Osteoblast (primary cell): Measurements from ENCODE around the gene NOS3. TPM values are rescaled to one million over a fixed set of nuclear protein-coding genes. Genes with fewer than 3 reads are reported as not detected.

Experiments used
- DNase-seq: peaks from one replicate; pipeline ENCODE4 v3.0.0; 2011; ENCODE audit warnings: low spot score, mixed read lengths; ENCODE audit not compliant: insufficient read length; ENCODE audit errors: missing footprints
- H2AFZ ChIP-seq: 2 replicates; pipeline ENCODE4 v1.6.0; 2011; ENCODE audit warnings: mild to moderate bottlenecking, low read length
- H3K27ac ChIP-seq: 2 replicates; pipeline ENCODE4 v1.5.1; 2011; ENCODE audit warnings: mild to moderate bottlenecking, low read depth, low read length, moderate library complexity
- H3K27me3 ChIP-seq: 2 replicates; pipeline ENCODE4 v1.6.0; 2012; ENCODE audit warnings: mild to moderate bottlenecking, control low read depth, inconsistent platforms, low read length, moderate library complexity; ENCODE audit not compliant: insufficient read depth
- H3K36me3 ChIP-seq: 2 replicates; pipeline ENCODE4 v1.5.1; 2011; ENCODE audit warnings: mild to moderate bottlenecking, low read length, control low read depth, moderate library complexity; ENCODE audit not compliant: insufficient read depth
- H3K4me1 ChIP-seq: 2 replicates; pipeline ENCODE4 v1.5.1; 2011; ENCODE audit warnings: mild to moderate bottlenecking, low read length, control low read depth, moderate library complexity; ENCODE audit not compliant: insufficient read depth
- H3K4me2 ChIP-seq: 2 replicates; pipeline ENCODE4 v1.6.0; 2011; ENCODE audit warnings: mild to moderate bottlenecking, low read length; ENCODE audit not compliant: insufficient read depth
- H3K4me3 ChIP-seq: fragments of 200-600 bp; sonication (generic); 3 replicates; pipeline ENCODE4 v1.5.1; 2012; ENCODE audit warnings: mild to moderate bottlenecking, low read length, inconsistent platforms; ENCODE audit not compliant: insufficient read depth
- H3K79me2 ChIP-seq: 2 replicates; pipeline ENCODE4 v1.6.0; 2012; ENCODE audit warnings: mild to moderate bottlenecking, low read length, control low read depth, inconsistent platforms; ENCODE audit not compliant: insufficient read depth
- H3K9me3 ChIP-seq: 2 replicates; pipeline ENCODE4 v1.5.1; 2011; ENCODE audit warnings: low read depth, low read length, control low read depth
- H4K20me1 ChIP-seq: 2 replicates; pipeline ENCODE4 v1.6.0; 2012; ENCODE audit warnings: mild to moderate bottlenecking, low read length, control low read depth; ENCODE audit not compliant: insufficient read depth
- CTCF ChIP-seq: IDR thresholded peaks from 2 replicates; pipeline ENCODE4 v1.5.1; 2011; ENCODE audit warnings: mild to moderate bottlenecking, low read depth, low read length, moderate library complexity; ENCODE audit errors: extremely low read depth
- total RNA-seq: library from RNA; depleted of rRNA; stranded (reverse); fragments of >200 nt; gene quantifications from 2 replicates; pipeline ENCODE4 v1.2.3, GENCODE V29; 2012

NOS3 gene
- total RNA-seq, 1 donor = not detected

GRCh38 chr7:150950496-150951180 lies 40.2 kb upstream of the NOS3 start:
- no peak overlapping the region for H2AFZ ChIP-seq
- no peaks in the 10 kb centered on the region for H3K4me1 ChIP-seq
- no peak for TF ChIP-seq CTCF
- peaks cover 2% of the 10 kb centered on the region for H4K20me1 ChIP-seq
- no peak overlapping the region for H3K4me3 ChIP-seq
- DNase-seq = peak; percentile 91
- H3K79me2 ChIP-seq = no peaks in the 10 kb centered on the region
- H3K9me3 ChIP-seq = no peaks in the 10 kb centered on the region
- no peak overlapping the region for H3K4me2 ChIP-seq
- no peaks in the 10 kb centered on the region for H3K36me3 ChIP-seq
- H3K27ac ChIP-seq = no peak overlapping the region
- H3K27me3 ChIP-seq = no peaks in the 10 kb centered on the region

- no peak overlapping the region for H3K27ac ChIP-seq
- peak; percentile 36 for DNase-seq
- peaks cover 2% of the 10 kb centered on the region for H4K20me1 ChIP-seq
- H3K4me3 ChIP-seq = no peak overlapping the region
- no peaks in the 10 kb centered on the region for H3K79me2 ChIP-seq
- H3K9me3 ChIP-seq = no peaks in the 10 kb centered on the region
- H3K4me1 ChIP-seq = no peaks in the 10 kb centered on the region
- H3K27me3 ChIP-seq = no peaks in the 10 kb centered on the region
- H3K4me2 ChIP-seq = no peak overlapping the region
- H3K36me3 ChIP-seq = no peaks in the 10 kb centered on the region
- no peak overlapping the region for H2AFZ ChIP-seq
- TF ChIP-seq CTCF = no peak
These were observed 39.7 kb upstream of the NOS3 start for GRCh38 chr7:150951181-150951520.

GRCh38 chr7:150951521-150951920 lies 39.3 kb upstream of the NOS3 start:
- no peak for TF ChIP-seq CTCF
- peak; percentile 83 for DNase-seq
- no peak overlapping the region for H3K27ac ChIP-seq
- no peaks in the 10 kb centered on the region for H3K79me2 ChIP-seq
- H4K20me1 ChIP-seq = peaks cover 2% of the 10 kb centered on the region
- no peak overlapping the region for H3K4me3 ChIP-seq
- no peaks in the 10 kb centered on the region for H3K9me3 ChIP-seq
- no peaks in the 10 kb centered on the region for H3K36me3 ChIP-seq
- no peaks in the 10 kb centered on the region for H3K4me1 ChIP-seq
- H2AFZ ChIP-seq = no peak overlapping the region
- H3K27me3 ChIP-seq = no peaks in the 10 kb centered on the region
- no peak overlapping the region for H3K4me2 ChIP-seq

GRCh38 chr7:150952331-150953050 lies 38.3 kb upstream of the NOS3 start:
- no peaks in the 10 kb centered on the region for H3K27me3 ChIP-seq
- H3K9me3 ChIP-seq = no peaks in the 10 kb centered on the region
- H3K4me1 ChIP-seq = no peaks in the 10 kb centered on the region
- no peak for TF ChIP-seq CTCF
- H3K4me2 ChIP-seq = no peak overlapping the region
- peak; percentile 84 for DNase-seq
- H3K27ac ChIP-seq = no peak overlapping the region
- H2AFZ ChIP-seq = no peak overlapping the region
- peaks cover 2% of the 10 kb centered on the region for H4K20me1 ChIP-seq
- no peak overlapping the region for H3K4me3 ChIP-seq
- no peaks in the 10 kb centered on the region for H3K79me2 ChIP-seq
- no peaks in the 10 kb centered on the region for H3K36me3 ChIP-seq
